Measurements from ENCODE around the gene BCL10.
"Not testable (repeated sequence)": the region's sequence is repeated elsewhere in the genome, so short reads cannot be mapped to it uniquely, and the experiment has no call there.

Gene BCL10

GRCh38 chr1:85262985-85263384 is 13.4 kb downstream of the BCL10 start:
- no peak for DNase-seq

GRCh38 chr1:85259912-85260274 is 16.5 kb downstream of the BCL10 start:
- no peak for DNase-seq

- peak; percentile 94 to 97 for DNase-seq
These were observed 17.1 kb downstream of the BCL10 start, which contains the start of gene C1orf52 for GRCh38 chr1:85259118-85259911. TSS of gene C1orf52 (minus strand) at chr1:85259662. CDS start at chr1:85259633, 29 bp downstream.

GRCh38 chr1:85258536-85259117 is 17.8 kb downstream of the BCL10 start:
- DNase-seq: no peak

DNA sequence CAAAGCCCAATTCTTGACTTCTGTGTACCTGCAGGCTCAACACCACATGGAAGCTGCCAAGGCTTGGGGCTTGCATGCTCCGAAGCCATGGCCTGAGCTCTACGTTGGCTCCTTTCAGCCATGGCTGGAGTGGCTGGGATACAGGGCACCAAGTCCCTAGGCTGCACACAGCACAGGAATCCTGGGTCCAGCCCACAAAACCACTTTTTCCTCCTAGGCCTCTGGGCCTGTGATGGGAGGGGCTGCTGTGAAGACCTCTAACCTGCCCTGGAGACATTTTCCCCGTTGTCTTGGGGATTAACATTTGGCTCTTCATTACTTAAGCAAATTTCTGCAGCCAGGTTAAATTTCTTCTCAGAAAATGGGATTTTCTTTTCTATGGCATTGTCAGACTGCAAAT is 27.4 kb downstream of the BCL10 start:
- DNase-seq: not testable (repeated sequence)

GRCh38 chr1:85245891-85246290 is 30.5 kb downstream of the BCL10 start:
- no peak for DNase-seq

- DNase-seq: no peak
These were observed 31.0 kb downstream of the BCL10 start for GRCh38 chr1:85245456-85245855.

GRCh38 chr1:85244271-85245061 is 32.0 kb downstream of the BCL10 start:
- DNase-seq: no peak

DNA sequence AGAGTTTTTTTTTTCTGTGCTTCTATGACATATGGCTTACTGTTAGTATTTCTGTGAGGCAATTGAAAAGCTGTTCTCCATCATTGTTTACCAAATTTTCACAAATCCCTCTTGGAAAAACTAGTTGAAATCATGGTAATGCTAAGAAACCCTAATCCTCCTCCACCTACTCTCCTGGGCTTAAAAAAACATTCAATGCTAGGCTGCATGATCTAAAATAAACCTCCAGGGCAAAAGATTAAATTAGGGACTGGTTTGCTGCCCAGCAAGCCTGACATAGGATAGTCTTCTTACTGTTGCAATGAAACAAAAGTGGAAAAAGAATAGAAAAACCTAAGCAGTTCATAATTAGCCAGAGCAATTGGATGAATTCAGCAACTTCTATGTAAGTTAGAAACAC is 33.1 kb downstream of the BCL10 start:
- DNase-seq: no peak

DNA sequence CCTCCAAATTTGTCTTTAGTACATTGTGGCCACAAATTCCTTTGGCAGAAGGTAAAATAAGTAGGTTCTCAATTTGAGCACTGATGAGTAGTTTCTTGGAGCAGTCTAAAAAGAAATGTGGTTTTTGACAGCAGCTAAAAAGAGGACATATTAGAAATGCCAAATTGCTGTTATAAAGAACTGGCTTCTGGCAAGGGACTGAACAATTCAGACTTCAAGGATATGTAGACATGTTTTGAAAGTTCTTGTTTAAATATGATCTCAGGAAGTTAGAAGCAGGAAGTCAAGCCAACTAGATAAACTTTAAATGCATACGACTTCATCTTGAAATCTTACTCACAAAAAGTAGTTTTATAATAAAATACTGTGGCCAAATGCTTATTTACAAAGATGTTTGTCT is 35.8 kb downstream of the BCL10 start:
- no peak for DNase-seq

DNA sequence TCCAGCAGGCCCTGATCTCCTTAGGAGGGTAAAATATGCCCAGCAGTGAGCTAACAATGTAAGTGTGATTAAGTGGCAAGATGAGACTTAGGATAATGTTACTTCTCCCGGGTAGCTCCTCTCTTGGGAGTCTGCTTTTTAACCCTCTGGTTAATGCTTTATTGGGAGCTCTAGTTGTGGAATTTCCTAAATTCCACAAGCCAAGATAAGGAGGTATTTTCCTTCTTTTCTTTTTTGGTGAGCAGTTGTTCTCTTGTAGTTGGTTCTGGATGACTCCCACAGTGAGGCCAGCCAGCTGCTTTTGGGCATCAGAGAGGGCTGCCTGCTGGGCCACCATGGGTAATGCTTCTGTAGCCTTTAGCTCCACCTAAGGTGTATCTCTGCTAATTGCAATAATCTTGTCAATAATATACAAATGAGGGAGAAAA is 36.2 kb downstream of the BCL10 start:
- no peak for DNase-seq

- DNase-seq: no peak
These were observed 38.8 kb downstream of the BCL10 start for GRCh38 chr1:85237613-85238012.

DNA sequence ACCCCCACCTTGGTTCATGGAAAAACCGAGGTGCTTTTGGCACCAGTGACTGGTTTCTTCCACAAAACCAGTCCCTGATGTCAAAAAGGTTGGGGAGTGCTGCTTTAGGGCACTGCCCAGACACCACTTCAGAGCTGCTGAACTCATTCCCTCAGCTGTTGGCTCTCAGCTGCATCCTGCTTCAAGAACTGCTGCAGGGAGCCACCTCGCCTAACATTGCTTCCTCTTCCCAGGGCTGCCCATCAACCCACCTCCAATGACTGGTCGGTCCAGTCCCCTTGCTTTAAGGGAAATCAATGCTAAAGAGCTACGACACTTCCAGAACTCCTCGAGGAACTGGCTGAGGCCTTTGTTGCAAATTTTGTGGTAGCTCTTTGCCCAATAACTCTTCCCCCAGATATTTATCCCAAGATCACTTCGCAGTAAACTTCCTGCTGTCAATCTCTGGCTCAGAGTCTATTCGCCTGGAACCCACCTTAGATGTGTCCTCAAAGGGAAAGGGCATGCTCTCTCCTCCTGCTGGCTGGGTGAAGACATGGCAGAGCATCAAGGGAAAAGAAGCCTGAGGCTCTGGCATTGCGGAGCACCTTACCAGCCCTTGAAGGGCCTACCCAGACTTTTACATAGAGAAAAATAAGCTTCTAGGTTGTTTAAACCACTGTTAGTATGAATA is 46.0 kb downstream of the BCL10 start:
- no peak for DNase-seq

DNA sequence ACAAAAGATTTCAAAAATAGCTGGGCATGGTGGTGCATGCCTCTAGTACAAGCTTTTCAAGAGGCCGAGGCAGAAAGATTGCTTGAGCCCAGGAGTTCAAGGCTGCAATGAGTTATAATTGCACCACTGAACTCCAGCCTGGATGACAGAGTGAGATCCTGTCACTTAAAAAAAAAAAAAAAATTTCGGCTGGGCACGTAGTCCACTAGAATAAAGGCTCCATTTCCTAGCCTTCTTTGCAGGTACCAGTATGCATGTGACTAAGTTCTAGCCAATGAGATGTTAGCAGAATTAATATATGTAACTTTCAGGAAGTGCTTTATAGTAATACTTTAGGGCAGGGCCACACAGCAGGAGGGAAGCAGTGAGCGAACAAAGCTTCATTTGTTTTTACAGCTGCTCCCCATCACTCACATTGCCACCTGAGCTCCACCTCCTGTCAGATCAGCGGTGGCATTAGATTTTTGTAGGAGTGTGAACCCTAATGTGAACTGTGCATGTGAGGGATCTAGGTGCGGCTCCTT is 46.8 kb downstream of the BCL10 start:
- DNase-seq: no peak

DNA sequence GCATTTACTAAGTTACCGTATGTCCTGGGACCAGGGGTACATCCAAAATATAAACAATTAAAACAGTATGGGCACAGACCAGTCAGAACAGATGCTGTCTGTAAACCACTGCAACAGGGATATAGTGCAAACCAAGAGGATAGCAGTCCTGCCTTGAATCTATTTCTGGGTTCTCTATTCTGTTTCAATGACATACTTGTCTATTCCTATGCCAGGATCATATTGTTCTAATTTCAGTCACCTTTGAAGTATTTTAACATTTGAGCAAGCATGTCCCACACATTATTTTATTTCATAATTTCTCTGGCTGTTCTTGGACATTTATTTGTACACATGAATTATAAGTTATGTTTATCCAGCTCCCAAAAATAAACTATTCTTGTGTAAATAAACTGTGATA is 47.5 kb downstream of the BCL10 start:
- DNase-seq: no peak

GRCh38 chr1:85225624-85226380 is 50.6 kb downstream of the BCL10 start:
- no peak for DNase-seq

DNA sequence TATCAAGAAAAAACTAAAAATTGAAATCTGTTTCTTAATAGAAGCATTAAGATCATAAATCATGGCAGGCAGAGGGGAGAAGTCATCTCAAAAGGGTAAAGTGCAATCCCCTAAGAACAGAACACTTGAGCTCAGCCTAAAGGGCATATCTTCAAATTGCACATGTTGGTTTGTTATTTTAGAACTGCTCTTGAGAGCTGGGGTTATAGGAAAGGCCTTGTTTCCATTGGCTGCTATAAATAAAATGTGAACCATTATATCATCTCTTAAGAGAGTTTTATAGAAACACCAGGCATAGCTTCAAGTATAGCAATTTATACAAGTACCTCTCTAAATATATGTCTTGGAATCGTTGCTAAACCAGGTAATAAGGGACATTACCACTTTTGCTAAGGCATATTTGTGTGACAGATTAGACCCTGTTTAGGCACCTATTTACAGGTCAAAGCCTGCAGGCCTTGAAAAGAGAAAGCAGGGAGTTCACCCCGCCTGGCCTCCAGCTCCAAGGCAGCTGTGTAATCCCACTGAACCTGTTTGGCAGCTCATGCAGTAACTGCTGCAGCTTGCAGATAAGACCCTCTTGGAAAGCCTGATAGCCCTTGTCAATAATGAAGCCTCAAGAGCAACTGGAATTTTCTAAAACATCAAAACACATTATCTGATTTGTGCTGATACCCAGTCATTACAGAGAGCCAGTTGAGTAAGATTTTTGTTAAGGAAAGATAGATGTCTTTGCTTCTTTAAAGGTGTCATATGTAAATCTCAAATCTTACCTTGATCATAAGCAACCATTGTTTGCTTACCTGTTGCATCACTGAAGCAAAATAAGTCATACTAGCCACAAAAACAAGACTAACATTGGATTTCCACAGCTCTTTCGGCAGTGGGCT is 51.5 kb downstream of the BCL10 start:
- no peak for DNase-seq

DNA sequence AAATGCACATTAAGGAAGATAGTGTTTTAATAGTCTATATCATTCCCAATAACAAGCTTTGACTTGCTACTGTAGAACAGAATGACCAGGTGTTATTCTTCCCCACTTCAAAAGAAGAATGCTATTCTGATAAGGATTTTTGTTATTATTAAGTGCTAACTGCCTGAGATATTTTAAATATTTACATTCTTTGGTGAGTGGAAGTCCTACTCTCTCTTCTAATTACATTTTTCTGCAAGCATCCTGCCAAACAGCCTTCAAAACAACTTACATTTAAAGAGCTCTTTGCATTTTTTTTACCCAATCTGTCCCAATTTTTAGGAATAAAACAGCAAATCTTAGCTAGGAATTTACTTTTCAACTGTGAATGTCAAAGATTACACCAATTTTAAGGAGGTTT is 52.1 kb downstream of the BCL10 start:
- DNase-seq: no peak

- no peak for DNase-seq
These were observed 53.1 kb downstream of the BCL10 start for GRCh38 chr1:85223334-85223733.

GRCh38 chr1:85220756-85221201 is 55.7 kb downstream of the BCL10 start:
- DNase-seq: no peak

Data from activated CD4-positive, alpha-beta T cell treated with anti-CD3 and anti-CD28 coated beads for 4 hours (primary cell).